ENCODE results near the gene ING4.

DNA sequence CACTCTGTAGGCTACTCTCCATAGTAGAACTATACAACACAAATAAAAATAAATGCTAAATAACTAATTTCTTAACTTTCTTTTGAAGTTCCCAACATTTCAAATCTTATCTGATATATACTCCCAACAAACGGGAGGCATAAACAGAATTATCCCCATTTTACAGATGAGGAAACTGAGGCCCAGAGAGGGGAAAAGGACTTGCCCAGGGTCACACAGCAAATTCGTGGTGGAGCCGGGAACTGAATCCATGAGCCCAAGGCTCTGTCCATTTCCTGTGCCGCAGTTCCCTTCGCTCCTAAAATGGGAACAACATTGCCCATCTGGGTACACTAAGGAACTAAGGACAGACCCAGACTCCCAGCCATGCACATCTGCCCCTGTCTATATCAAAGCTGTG is 14.0 kb upstream of the ING4 start:
- TF ChIP-seq, protein P1, sequence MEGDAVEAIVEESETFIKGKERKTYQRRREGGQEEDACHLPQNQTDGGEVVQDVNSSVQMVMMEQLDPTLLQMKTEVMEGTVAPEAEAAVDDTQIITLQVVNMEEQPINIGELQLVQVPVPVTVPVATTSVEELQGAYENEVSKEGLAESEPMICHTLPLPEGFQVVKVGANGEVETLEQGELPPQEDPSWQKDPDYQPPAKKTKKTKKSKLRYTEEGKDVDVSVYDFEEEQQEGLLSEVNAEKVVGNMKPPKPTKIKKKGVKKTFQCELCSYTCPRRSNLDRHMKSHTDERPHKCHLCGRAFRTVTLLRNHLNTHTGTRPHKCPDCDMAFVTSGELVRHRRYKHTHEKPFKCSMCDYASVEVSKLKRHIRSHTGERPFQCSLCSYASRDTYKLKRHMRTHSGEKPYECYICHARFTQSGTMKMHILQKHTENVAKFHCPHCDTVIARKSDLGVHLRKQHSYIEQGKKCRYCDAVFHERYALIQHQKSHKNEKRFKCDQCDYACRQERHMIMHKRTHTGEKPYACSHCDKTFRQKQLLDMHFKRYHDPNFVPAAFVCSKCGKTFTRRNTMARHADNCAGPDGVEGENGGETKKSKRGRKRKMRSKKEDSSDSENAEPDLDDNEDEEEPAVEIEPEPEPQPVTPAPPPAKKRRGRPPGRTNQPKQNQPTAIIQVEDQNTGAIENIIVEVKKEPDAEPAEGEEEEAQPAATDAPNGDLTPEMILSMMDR (IDR thresholded peaks at IDR 0.05; ENCODE audit: extremely low read depth in 1 of 2, insufficient read depth in 1 of 2, low read depth in 1 of 2, low read length in 2 of 2), result no peak
- TF ChIP-seq POLR2A (IDR thresholded peaks at IDR 0.05; ENCODE audit: low read depth, low read length) (no peak), JUN (IDR thresholded peaks at IDR 0.05; ENCODE audit: borderline replicate concordance, insufficient read depth, insufficient read length, low read depth) (no peak), MYC (IDR thresholded peaks at IDR 0.05; ENCODE audit: low read depth, low read length) (no peak)
